ENCODE data around the gene KCTD5. TPM values are rescaled to one million over a fixed set of nuclear protein-coding genes. Genes with fewer than 3 reads are reported as not detected.

The KCTD5 gene
- total and polyA plus RNA-seq, 9 of the 15 experiments (the other 6 are each of a cell fraction or from before 2014, with no cell fraction given): 0.73 to 58.3 (median 32.3) TPM

DNA sequence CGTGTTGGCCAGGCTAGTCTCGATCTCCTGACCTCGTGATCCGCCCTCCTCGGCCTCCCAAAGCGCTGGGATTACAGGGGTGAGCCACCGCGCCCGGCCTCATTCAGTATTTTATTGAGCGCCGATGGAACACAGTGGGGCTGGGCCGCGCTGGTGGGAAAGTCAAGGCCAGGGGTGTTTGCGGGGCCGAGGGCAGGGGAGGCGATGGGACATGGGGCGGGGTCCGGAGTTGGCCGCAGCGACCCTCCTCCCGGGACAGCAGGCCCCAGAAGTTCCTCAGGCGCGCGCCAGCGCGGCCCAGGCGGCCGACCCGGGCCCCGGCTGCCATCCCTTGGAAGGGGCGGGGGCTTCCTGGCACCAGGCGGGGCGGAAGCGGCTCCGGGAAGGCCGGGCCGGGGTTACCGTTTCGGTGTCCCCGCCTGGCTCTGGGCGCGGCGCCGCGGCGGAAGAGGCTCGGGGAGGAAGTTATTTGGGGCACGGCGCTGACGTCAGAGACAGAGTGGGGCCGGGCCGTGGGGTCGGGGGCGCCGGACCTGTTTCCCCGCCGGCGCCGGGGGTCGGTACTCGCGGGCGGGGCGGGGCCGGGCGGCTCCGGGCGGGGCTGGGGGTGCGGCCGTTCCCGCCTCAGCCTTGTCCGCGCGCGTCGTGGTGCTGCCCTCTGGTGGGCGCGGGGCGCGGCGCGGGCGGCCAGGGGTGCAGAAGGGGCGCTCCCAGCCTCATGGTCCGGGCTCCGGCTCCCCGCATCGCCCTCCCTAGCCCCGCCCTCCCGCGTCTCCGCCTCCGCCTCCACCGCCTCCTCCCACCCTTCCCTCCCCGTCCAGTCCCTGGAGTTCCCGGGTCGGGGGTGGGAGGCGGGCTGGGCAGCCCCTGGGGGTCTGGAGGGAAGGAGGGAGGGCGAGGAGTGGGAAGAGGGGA, 38.7 kb downstream of the KCTD5 start:
- peak; percentile 91 for ATAC-seq
- H3K9me1 ChIP-seq (ENCODE audit: control insufficient read depth, insufficient read depth, low read length): no peaks in the 10 kb centered on the region
- peak overlapping the region; percentile 73 for H2AFZ ChIP-seq (ENCODE audit: low read depth, low read length)
- intact Hi-C loops (cut with micrococcal nuclease): no loop called here
- no peaks in the 10 kb centered on the region for H3K36me3 ChIP-seq (ENCODE audit: control insufficient read depth, insufficient read depth, low read length)
- H3K27ac ChIP-seq (ENCODE audit: extremely low read depth, low read depth, low read length): peak overlapping the region; percentile 44
- H3K4me2 ChIP-seq (ENCODE audit: insufficient read depth, low read length): peak overlapping the region; percentile 65
- BruUV-seq (replicated peaks): no TSS peak
- ChIA-PET CTCF (ENCODE audit: low intra/inter-chr PET ratio) (no interaction called here), POLR2A (interaction anchor here (0.6 kb wide), 1 partner anchor 21 kb away, joined by 3 read pairs; no protein-coding TSS in a partner anchor)
- peaks cover 2 to 53% of the 10 kb centered on the region in 2 experiments; a peak in 3 of 5 replicates for H3K4me1 ChIP-seq (replicated peaks in 1 of 2; ENCODE audit: control insufficient read depth in 2 of 2, insufficient read depth in 2 of 2, low read length in 2 of 2)
- no peaks in the 10 kb centered on the region; a peak in 1 of 5 replicates for H3K27me3 ChIP-seq (ENCODE audit: control insufficient read depth in 2 of 2, insufficient read depth in 2 of 2, low read length in 2 of 2)
- peak; percentile 64 for FAIRE-seq
- under 1% methylated on average over 28 of the region's 99 CpGs for WGBS (ENCODE audit: insufficient coverage, low coverage, missing lambda C conversion rate)
- H3K9ac ChIP-seq (ENCODE audit: insufficient read depth in 1 of 2, low read depth in 2 of 2, low read length in 2 of 2): peak overlapping the region; percentile 64 to 92
- DNase-seq (ENCODE audit: extremely low read depth in 1 of 4, low spot score in 3 of 4): peak; percentile 92 to 96 (median 94)
- in situ Hi-C loops (cut with MboI): no loop called here
- H3K79me2 ChIP-seq (ENCODE audit: control insufficient read depth, insufficient read depth, low read length): no peaks in the 10 kb centered on the region
- H3K9me3 ChIP-seq (replicated peaks; ENCODE audit: control insufficient read depth, insufficient read depth, low read depth, low read length): no peaks in the 10 kb centered on the region
- H4K20me1 ChIP-seq (replicated peaks; ENCODE audit: control insufficient read depth, insufficient read depth, low read length): peaks cover 2% of the 10 kb centered on the region; the same call in 1 of the 2 replicates
- peak overlapping the region; percentile 51 for H3K4me3 ChIP-seq
- no peak for TF ChIP-seq PPARD (CRISPR knock-in tag; IDR thresholded peaks at IDR 0.05)
- TF ChIP-seq SIN3B (IDR thresholded peaks at IDR 0.05; ENCODE audit: low read depth): 0 out of 2 replicates have a peak, but pooled peaks have one; percentile 45
- TF ChIP-seq, protein P1, sequence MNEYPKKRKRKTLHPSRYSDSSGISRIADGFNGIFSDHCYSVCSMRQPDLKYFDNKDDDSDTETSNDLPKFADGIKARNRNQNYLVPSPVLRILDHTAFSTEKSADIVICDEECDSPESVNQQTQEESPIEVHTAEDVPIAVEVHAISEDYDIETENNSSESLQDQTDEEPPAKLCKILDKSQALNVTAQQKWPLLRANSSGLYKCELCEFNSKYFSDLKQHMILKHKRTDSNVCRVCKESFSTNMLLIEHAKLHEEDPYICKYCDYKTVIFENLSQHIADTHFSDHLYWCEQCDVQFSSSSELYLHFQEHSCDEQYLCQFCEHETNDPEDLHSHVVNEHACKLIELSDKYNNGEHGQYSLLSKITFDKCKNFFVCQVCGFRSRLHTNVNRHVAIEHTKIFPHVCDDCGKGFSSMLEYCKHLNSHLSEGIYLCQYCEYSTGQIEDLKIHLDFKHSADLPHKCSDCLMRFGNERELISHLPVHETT (CRISPR knock-in tag; conservative IDR thresholded peaks at IDR 0.05 in 1 of 2, IDR thresholded peaks at IDR 0.05 in 1 of 2): peak in 1 of 2 experiments; percentile 100; a peak in 2 of 4 replicates
- TF ChIP-seq EGR1 (conservative IDR thresholded peaks at IDR 0.05): peak; percentile 59
- TF ChIP-seq, protein P2, sequence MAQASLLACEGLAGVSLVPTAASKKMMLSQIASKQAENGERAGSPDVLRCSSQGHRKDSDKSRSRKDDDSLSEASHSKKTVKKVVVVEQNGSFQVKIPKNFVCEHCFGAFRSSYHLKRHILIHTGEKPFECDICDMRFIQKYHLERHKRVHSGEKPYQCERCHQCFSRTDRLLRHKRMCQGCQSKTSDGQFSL (CRISPR knock-in tag; IDR thresholded peaks at IDR 0.05): no peak
- TF ChIP-seq, protein P2 (tag; IDR thresholded peaks at IDR 0.05): no peak
- TF ChIP-seq, protein P3, sequence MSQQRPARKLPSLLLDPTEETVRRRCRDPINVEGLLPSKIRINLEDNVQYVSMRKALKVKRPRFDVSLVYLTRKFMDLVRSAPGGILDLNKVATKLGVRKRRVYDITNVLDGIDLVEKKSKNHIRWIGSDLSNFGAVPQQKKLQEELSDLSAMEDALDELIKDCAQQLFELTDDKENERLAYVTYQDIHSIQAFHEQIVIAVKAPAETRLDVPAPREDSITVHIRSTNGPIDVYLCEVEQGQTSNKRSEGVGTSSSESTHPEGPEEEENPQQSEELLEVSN (IDR thresholded peaks at IDR 0.05; ENCODE audit: borderline replicate concordance in 1 of 2, extremely low read depth in 1 of 2, insufficient read depth in 1 of 2, insufficient read length in 1 of 2, low read depth in 1 of 2, low read length in 1 of 2, poor library complexity in 1 of 2, severe bottlenecking in 1 of 2): peak; percentile 47 to 85
- TF ChIP-seq, protein P4, sequence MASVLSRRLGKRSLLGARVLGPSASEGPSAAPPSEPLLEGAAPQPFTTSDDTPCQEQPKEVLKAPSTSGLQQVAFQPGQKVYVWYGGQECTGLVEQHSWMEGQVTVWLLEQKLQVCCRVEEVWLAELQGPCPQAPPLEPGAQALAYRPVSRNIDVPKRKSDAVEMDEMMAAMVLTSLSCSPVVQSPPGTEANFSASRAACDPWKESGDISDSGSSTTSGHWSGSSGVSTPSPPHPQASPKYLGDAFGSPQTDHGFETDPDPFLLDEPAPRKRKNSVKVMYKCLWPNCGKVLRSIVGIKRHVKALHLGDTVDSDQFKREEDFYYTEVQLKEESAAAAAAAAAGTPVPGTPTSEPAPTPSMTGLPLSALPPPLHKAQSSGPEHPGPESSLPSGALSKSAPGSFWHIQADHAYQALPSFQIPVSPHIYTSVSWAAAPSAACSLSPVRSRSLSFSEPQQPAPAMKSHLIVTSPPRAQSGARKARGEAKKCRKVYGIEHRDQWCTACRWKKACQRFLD (CRISPR knock-in tag; IDR thresholded peaks at IDR 0.05): 0 out of 2 replicates have a peak, but pooled peaks have one; percentile 38
- peak; percentile 87 for TF ChIP-seq PHF20 (IDR thresholded peaks at IDR 0.05; ENCODE audit: partially characterized antibody)
- peak; percentile 57 for TF ChIP-seq JUND (IDR thresholded peaks at IDR 0.05; ENCODE audit: borderline replicate concordance, low read depth, low read length)
- TF ChIP-seq JUND (tag; IDR thresholded peaks at IDR 0.05; ENCODE audit: borderline replicate concordance, low read depth, low read length): no peak
- TF ChIP-seq FOXA1 (IDR thresholded peaks at IDR 0.05; ENCODE audit: borderline replicate concordance): no peak
